Sciatic nerve (tissue), 2 donors: ENCODE data around the gene C1QTNF1. TPM values are rescaled to one million over a fixed set of nuclear protein-coding genes. Genes with fewer than 3 reads are reported as not detected.

ENCODE experiments used
- ATAC-seq: fragments of 200-7000 bp; cut with Tn5 transposase; one replicate; pipeline ENCODE4 v1.9.1; 2020; ENCODE audit warnings: mild to moderate bottlenecking, moderate library complexity
- DNase-seq: peaks from one replicate; pipeline ENCODE4 v3.0.0-alpha.2; 2020; ENCODE audit warnings: low spot score
- intact Hi-C: fragments of 100-400 bp; cut with DNase I; formaldehyde crosslinking; loops from one replicate; pipeline ENCODE4 v1.14.2; 2022
- total RNA-seq: library from RNA; stranded (reverse); fragmentation: NEBNext Ultra II Directional; extraction: Animal tissue kit (Norgen Biotek cat#: 25700); gene quantifications from one replicate; pipeline ENCODE4 v1.2.1, GENCODE V29; 2021
- donor health status: DM: no; HTN: no; CAD: no.
- donor health status: DM: no; HTN: no; CAD: no.

The C1QTNF1 gene
- total RNA-seq, 1 donor from 2014 or later = 22.6 TPM

- no peak for ATAC-seq
- intact Hi-C loops = no loop called here
- peak; percentile 53 for DNase-seq
Observed at GRCh38 chr17:78991017-78991738, 32.8 kb upstream of the C1QTNF1 start.

GRCh38 chr17:78991906-78992532, 31.9 kb upstream of the C1QTNF1 start:
- intact Hi-C loops = no loop called here
- DNase-seq (peak; percentile 51), ATAC-seq (no peak)

GRCh38 chr17:78992542-78993212, 31.3 kb upstream of the C1QTNF1 start:
- intact Hi-C loops = no loop called here
- ATAC-seq (no peak), DNase-seq (peak; percentile 42)

- ATAC-seq (peak; percentile 54), DNase-seq (peak; percentile 86)
- intact Hi-C loops = no loop called here
Observed at GRCh38 chr17:78993241-78993956, 30.6 kb upstream of the C1QTNF1 start.

- DNase-seq (peak; percentile 55), ATAC-seq (no peak)
- intact Hi-C loops = no loop called here
Observed at GRCh38 chr17:78993981-78994671, 29.8 kb upstream of the C1QTNF1 start.

GRCh38 chr17:78995022-78995760, 28.8 kb upstream of the C1QTNF1 start:
- intact Hi-C loops = no loop called here
- DNase-seq = peak; percentile 56
- no peak for ATAC-seq

GRCh38 chr17:78995761-78996451, 28.1 kb upstream of the C1QTNF1 start:
- intact Hi-C loops = no loop called here
- DNase-seq (peak; percentile 56), ATAC-seq (no peak)

GRCh38 chr17:78996781-78997201, 27.2 kb upstream of the C1QTNF1 start:
- ATAC-seq (no peak), DNase-seq (peak; percentile 8)
- intact Hi-C loops = no loop called here

- ATAC-seq (no peak), DNase-seq (peak; percentile 57)
Observed at GRCh38 chr17:78997231-78997741, 26.7 kb upstream of the C1QTNF1 start.

GRCh38 chr17:78997881-78998280, 26.1 kb upstream of the C1QTNF1 start:
- ATAC-seq (no peak), DNase-seq (peak; percentile 53)

More at GRCh38 chr17:78997231-78997741, 26.7 kb upstream of the C1QTNF1 start:
- intact Hi-C loops = no loop called here

GRCh38 chr17:78998311-78999055, 25.5 kb upstream of the C1QTNF1 start:
- peak; percentile 71 for DNase-seq
- intact Hi-C loops = no loop called here
- peak; percentile 73 for ATAC-seq

More at GRCh38 chr17:78997881-78998280, 26.1 kb upstream of the C1QTNF1 start:
- intact Hi-C loops = no loop called here

- intact Hi-C loops = no loop called here
- ATAC-seq (peak; percentile 3), DNase-seq (peak; percentile 51)
Observed at GRCh38 chr17:78999056-78999768, 24.8 kb upstream of the C1QTNF1 start.

- ATAC-seq (no peak), DNase-seq (peak; percentile 32)
- intact Hi-C loops = no loop called here
Observed at GRCh38 chr17:78999947-79000395, 24.0 kb upstream of the C1QTNF1 start.

- ATAC-seq (no peak), DNase-seq (peak; percentile 54)
- intact Hi-C loops = no loop called here
Observed at GRCh38 chr17:79000396-79001189, 23.4 kb upstream of the C1QTNF1 start.
